Spinal cord (tissue), 10 donors: ENCODE measurements around the gene SUPT6H. TPM values are rescaled to one million over a fixed set of nuclear protein-coding genes. Genes with fewer than 3 reads are reported as not detected.

Experiments
- DNase-seq, 6 donors: peaks; one replicate each; pipeline versions ENCODE4 v3.0.0 to v3.0.0-alpha.2; 2013 to 2015; ENCODE audit warnings: low spot score in 6 of 6, low read depth in 4 of 6
- H3K27ac ChIP-seq: one replicate; pipeline ENCODE4 v1.5.1; 2013; ENCODE audit warnings: low read depth, low read length, control low read depth
- H3K27me3 ChIP-seq: one replicate; pipeline ENCODE4 v1.6.1; 2013; ENCODE audit warnings: low read length; ENCODE audit not compliant: control insufficient read depth, insufficient read depth
- H3K36me3 ChIP-seq: one replicate; pipeline ENCODE4 v1.6.1; 2013; ENCODE audit warnings: low read length; ENCODE audit not compliant: control insufficient read depth, insufficient read depth
- H3K4me1 ChIP-seq: one replicate; pipeline ENCODE4 v1.6.1; 2013; ENCODE audit warnings: low read length; ENCODE audit not compliant: control insufficient read depth, insufficient read depth
- H3K4me3 ChIP-seq: one replicate; pipeline ENCODE4 v1.5.1; 2013; ENCODE audit warnings: low read depth, low read length, control low read depth
- H3K9me3 ChIP-seq: one replicate; pipeline ENCODE4 v1.6.1; 2013; ENCODE audit warnings: low read length; ENCODE audit not compliant: control insufficient read depth, insufficient read depth
- WGBS: methylation state at CpG from one replicate; pipeline ENCODE4 v1.1.5; 2013; ENCODE audit warnings: missing lambda C conversion rate; ENCODE audit not compliant: insufficient coverage; 5-methylcytosine and 5-hydroxymethylcytosine counted together
- polyA plus RNA-seq, 2 donors: library from polyadenylated mRNA; unstranded; fragments of 120-200 nt; gene quantifications; one replicate each; pipeline ENCODE4 v1.2.1, GENCODE V29; 2013; ENCODE audit not compliant: insufficient read length in 2 of 2
- total RNA-seq, 2 donors: library from RNA; depleted of rRNA in 1 of 2; stranded (reverse); fragments of 120-200 nt in 1 of 2; fragments of >200 nt in 1 of 2; gene quantifications; one replicate each; pipeline versions ENCODE4 v1.2.3 to v1.2.4, GENCODE V29; 2013 to 2014
- donor health status: healthy.

Gene SUPT6H
- total and polyA plus RNA-seq, 4 donors = 46.8 to 63.7 (median 53.9) TPM

DNA sequence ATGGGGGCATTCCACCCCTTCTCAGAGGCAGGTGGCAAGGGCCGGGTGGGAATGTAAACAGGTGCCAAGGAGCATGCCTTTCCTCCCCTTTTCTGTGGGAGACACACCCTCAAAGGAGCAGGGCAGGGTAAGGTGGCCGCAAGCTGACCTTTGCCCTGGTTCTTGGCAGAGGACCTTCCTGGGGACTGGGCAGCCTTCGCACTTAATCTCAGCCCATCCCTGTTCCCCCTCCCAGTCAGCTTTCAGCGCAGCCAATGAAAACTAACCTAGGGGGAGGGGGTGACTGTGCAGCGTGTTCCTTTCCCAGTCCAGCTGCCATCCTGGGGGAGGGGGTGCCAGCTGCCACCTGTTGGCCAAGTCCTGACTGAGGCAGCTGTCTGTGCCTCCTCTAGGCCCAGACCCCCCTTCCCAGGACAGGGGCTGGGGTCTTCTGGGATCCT is 84.6 kb downstream of the SUPT6H start:
- no peaks in the 10 kb centered on the region for H3K27me3 ChIP-seq
- peak in 2 of 6 donors; percentile 77 to 83 for DNase-seq
- H3K4me3 ChIP-seq = peak overlapping the region; percentile 84
- peak overlapping the region; percentile 99 for H3K27ac ChIP-seq
- peaks cover 94% of the 10 kb centered on the region for H3K4me1 ChIP-seq
- no peaks in the 10 kb centered on the region for H3K9me3 ChIP-seq
- WGBS = no CpG with 5 or more reads among the region's 5 CpGs
- peaks cover 63% of the 10 kb centered on the region for H3K36me3 ChIP-seq

DNA sequence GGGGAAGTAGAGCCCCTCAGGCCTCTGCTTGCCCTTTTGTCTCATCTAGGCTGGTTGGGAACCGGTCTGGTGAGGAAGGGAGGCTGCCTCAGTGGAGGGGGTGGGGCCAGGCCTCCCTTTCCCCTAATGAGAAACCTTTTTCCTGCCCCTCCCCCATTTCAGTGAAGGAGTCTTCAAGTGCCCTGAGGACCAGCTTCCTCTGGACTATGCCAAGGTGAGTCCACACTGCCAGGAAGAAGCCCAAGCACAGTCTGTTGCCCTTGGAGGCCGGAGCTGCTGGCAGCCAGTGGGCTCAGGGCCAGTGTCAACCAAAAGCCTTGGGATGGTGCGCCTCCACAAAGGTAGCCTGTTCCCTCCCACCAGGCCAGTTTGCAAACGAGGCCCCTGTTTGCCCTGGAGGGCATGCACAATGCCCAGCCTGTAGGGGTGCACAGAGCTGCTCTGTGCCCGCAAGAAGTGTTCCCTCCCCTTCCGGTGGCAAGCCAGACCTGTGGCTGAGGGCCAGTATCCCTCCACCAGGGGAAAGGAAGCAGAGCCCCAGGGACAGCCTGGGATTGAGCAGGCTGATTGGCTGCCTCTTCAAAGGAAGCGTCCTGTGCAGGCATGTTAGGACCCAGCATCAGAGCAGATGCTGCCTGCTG is 85.2 kb downstream of the SUPT6H start:
- Histone ChIP-seq H3K27me3 (no peaks in the 10 kb centered on the region), H3K27ac (peak overlapping the region; percentile 99), H3K36me3 (peaks cover 69% of the 10 kb centered on the region), H3K4me3 (peak overlapping the region; percentile 84), H3K4me1 (peaks cover 89% of the 10 kb centered on the region), H3K9me3 (no peaks in the 10 kb centered on the region)
- DNase-seq = peak in 2 of 6 donors; percentile 77 to 84
- WGBS = 31% methylated on average over 6 of the region's 7 CpGs

DNA sequence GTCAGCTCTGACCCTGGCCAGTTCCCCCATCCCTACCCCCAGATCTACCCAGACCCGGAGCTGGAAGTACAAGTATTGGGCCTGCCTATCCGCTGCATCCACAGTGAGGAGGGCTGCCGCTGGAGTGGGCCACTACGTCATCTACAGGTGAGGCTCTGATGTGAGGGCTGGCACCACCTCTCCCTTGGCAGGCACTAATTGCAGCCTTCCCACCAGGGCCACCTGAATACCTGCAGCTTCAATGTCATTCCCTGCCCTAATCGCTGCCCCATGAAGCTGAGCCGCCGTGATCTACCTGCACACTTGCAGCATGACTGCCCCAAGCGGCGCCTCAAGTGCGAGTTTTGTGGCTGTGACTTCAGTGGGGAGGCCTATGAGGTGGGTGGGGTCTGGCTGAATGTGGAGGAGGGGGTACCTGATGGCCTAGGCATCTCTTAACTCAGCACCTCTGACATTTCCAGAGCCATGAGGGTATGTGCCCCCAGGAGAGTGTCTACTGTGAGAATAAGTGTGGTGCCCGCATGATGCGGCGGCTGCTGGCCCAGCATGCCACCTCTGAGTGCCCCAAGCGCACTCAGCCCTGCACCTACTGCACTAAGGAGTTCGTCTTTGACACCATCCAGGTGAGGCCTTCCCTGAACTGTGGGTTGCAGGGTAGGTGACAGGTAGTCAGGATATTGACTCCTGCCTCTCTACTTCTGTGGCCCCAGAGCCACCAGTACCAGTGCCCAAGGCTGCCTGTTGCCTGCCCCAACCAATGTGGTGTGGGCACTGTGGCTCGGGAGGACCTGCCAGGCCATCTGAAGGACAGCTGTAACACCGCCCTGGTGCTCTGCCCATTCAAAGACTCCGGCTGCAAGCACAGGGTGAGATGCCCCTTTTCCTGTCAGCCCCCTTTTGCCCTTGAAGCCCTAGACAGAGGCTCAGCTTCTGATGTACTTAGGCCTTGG is 86.1 kb downstream of the SUPT6H start:
- H3K4me3 ChIP-seq = peak overlapping the region; percentile 9
- no peak for DNase-seq
- H3K27ac ChIP-seq = peak overlapping the region; percentile 99

DNA sequence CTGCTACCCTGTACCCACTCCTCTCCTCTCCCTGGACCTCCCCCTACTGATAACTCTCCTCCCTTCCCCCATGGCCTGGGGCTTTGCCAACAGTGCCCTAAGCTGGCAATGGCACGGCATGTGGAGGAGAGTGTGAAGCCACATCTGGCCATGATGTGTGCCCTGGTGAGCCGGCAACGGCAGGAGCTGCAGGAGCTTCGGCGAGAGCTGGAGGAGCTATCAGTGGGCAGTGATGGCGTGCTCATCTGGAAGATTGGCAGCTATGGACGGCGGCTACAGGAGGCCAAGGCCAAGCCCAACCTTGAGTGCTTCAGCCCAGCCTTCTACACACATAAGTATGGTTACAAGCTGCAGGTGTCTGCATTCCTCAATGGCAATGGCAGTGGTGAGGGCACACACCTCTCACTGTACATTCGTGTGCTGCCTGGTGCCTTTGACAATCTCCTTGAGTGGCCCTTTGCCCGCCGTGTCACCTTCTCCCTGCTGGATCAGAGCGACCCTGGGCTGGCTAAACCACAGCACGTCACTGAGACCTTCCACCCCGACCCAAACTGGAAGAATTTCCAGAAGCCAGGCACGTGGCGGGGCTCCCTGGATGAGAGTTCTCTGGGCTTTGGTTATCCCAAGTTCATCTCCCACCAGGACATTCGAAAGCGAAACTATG is 87.0 kb downstream of the SUPT6H start:
- Histone ChIP-seq H3K9me3 (no peaks in the 10 kb centered on the region), H3K27ac (peak overlapping the region; percentile 99), H3K4me1 (peaks cover 73% of the 10 kb centered on the region), H3K27me3 (no peaks in the 10 kb centered on the region), H3K36me3 (peaks cover 78% of the 10 kb centered on the region), H3K4me3 (no peak overlapping the region)
- no peak for DNase-seq
- 63% methylated on average over 15 of the region's 18 CpGs for WGBS

More for the DNA sequence above, 86.1 kb downstream of the SUPT6H start:
- Histone ChIP-seq H3K9me3 (no peaks in the 10 kb centered on the region), H3K4me1 (peaks cover 79% of the 10 kb centered on the region), H3K27me3 (no peaks in the 10 kb centered on the region), H3K36me3 (peaks cover 77% of the 10 kb centered on the region)
- 85% methylated on average over 18 of the region's 18 CpGs for WGBS

DNA sequence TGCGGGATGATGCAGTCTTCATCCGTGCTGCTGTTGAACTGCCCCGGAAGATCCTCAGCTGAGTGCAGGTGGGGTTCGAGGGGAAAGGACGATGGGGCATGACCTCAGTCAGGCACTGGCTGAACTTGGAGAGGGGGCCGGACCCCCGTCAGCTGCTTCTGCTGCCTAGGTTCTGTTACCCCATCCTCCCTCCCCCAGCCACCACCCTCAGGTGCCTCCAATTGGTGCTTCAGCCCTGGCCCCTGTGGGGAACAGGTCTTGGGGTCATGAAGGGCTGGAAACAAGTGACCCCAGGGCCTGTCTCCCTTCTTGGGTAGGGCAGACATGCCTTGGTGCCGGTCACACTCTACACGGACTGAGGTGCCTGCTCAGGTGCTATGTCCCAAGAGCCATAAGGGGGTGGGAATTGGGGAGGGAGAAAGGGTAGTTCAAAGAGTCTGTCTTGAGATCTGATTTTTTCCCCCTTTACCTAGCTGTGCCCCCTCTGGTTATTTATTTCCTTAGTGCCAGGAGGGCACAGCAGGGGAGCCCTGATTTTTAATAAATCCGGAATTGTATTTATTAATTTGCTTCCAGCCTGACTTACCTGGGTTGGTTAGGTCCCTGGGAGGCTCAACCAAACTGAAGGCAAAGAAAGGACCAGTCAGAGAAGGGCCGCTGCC is 87.6 kb downstream of the SUPT6H start:
- no peak for DNase-seq
- 42% methylated on average over 6 of the region's 11 CpGs for WGBS
- Histone ChIP-seq H3K9me3 (no peaks in the 10 kb centered on the region), H3K4me3 (peak overlapping the region; percentile 24), H3K27ac (peak overlapping the region; percentile 99), H3K36me3 (peaks cover 85% of the 10 kb centered on the region), H3K4me1 (peaks cover 69% of the 10 kb centered on the region), H3K27me3 (no peaks in the 10 kb centered on the region)

DNA sequence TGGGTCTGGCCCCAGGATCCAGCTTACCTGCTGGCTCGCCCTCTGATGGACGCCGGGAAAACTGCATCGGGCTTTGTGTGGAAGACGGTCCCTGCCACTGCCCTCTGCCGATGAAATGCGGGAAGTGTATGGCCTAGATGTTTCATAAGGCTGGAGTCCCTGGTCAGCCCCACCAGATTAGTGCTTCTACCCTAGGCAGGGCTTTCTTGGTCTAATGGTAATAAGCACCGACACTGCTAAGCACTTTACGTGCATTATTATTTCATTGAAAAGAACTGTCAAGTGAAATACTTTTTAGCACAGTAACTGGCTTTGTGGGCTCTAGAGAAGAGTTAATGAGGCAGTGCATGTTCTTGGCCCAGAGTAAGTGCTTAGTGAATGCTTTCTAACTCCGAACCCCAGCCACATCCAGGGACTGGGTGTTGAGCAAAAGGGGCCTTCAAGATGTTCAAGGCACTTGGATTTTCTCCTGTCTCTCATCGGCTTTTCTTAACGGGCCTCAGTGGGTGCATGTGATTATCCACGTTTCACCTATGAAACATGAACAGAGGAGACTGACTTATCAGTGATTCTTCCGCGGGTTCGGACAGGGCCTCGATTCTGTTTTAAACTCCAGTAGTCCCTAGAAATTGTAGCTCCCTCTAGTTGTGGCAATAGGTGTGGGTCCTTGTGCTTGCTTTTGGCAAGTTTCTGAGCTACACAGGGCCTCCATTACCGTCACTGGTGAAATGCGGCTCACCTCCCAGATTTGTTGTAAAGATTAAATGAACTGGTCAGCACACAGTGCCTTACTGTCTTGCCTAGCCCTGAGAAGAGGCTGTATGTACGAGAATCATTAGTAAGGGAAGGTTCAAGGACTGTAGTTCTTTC is 88.4 kb downstream of the SUPT6H start:
- Histone ChIP-seq H3K9me3 (no peaks in the 10 kb centered on the region), H3K27ac (peak overlapping the region; percentile 99), H3K4me3 (peak overlapping the region; percentile 24), H3K27me3 (no peaks in the 10 kb centered on the region), H3K4me1 (peaks cover 61% of the 10 kb centered on the region), H3K36me3 (peaks cover 83% of the 10 kb centered on the region)
- peak in 3 of 6 donors; percentile 90 to 97 (median 97) for DNase-seq
- 32% methylated on average over 18 of the region's 20 CpGs for whole genome bisulfite sequencing

GRCh38 chr17:28751600-28752366 is 89.8 kb downstream of the SUPT6H start:
- Histone ChIP-seq H3K4me3 (no peak overlapping the region), H3K9me3 (no peaks in the 10 kb centered on the region), H3K27ac (no peak overlapping the region), H3K27me3 (no peaks in the 10 kb centered on the region), H3K36me3 (peaks cover 77% of the 10 kb centered on the region), H3K4me1 (peaks cover 48% of the 10 kb centered on the region)
- no peak for DNase-seq
- WGBS = 98% methylated on average over 7 of the region's 10 CpGs
